HEK293 (cell line): ENCODE data around the gene ATXN7.

Experiments
- CTCF ChIA-PET: fragments of 350-600 bp; formaldehyde crosslinking; extraction: SDS; loops from one replicate; lab custom pipeline; 2021; ENCODE audit warnings: antibody characterized with exemption; lab: Yijun Ruan, JAX
- POLR2A ChIA-PET: fragments of 300-600 bp; formaldehyde crosslinking; extraction: SDS; loops from one replicate; lab custom pipeline; 2020; ENCODE audit warnings: antibody characterized with exemption, inconsistent platforms; lab: Yijun Ruan, JAX
- H3K27ac ChIP-seq: fragments of 200-500 bp; sonication (Bioruptor generic); 2 replicates; pipeline ENCODE4 v1.5.1; 2014; ENCODE audit warnings: low read depth, low read length, control low read depth, inconsistent platforms; ENCODE audit errors: extremely low read depth
- H3K36me3 ChIP-seq, 2 experiments: fragments of 200-500 bp in 1 of 2; sonication (Bioruptor generic) in 1 of 2; 1 replicate in 1 of 2; 2 replicates in 1 of 2; pipeline ENCODE4 v1.5.1; 2014 to 2017; ENCODE audit warnings: inconsistent platforms in 2 of 2, low read length in 2 of 2; ENCODE audit not compliant: control insufficient read depth in 2 of 2, insufficient read depth in 1 of 2
- H3K4me1 ChIP-seq: fragments of 200-500 bp; sonication (Bioruptor generic); 2 replicates; pipeline ENCODE4 v1.5.1; 2014; ENCODE audit warnings: mild to moderate bottlenecking, low read length, inconsistent platforms; ENCODE audit not compliant: control insufficient read depth, insufficient read depth
- H3K4me3 ChIP-seq: 2 replicates; pipeline ENCODE4 v1.5.1; 2011; ENCODE audit warnings: low read depth, mild to moderate bottlenecking, control low read depth, low read length, moderate library complexity
- H3K9me3 ChIP-seq: fragments of 200-500 bp; sonication (Bioruptor generic); 2 replicates; pipeline ENCODE4 v1.5.1; 2014; ENCODE audit warnings: low read depth, low read length, inconsistent platforms; ENCODE audit not compliant: control insufficient read depth, insufficient read depth
- BCL11B ChIP-seq: fragments of 450-650 bp; formaldehyde crosslinking; IDR thresholded peaks from 2 replicates; pipeline ENCODE4 v1.5.1; 2016; ENCODE audit warnings: low read depth, missing biosample characterization, missing genetic modification characterization
- TSHZ1 ChIP-seq: fragments of 450-650 bp; formaldehyde crosslinking; IDR thresholded peaks from 2 replicates; pipeline ENCODE4 v1.5.1; 2016; ENCODE audit warnings: missing biosample characterization, missing genetic modification characterization, borderline replicate concordance
- ZNF112 ChIP-seq: fragments of 450-650 bp; formaldehyde crosslinking; IDR thresholded peaks from 2 replicates; pipeline ENCODE4 v1.5.0; 2017; ENCODE audit warnings: missing biosample characterization, missing genetic modification characterization
- ZNF202 ChIP-seq: fragments of 450-650 bp; formaldehyde crosslinking; IDR thresholded peaks from 2 replicates; pipeline ENCODE4 v1.5.1; 2016; ENCODE audit warnings: missing biosample characterization, missing genetic modification characterization, borderline replicate concordance
- ZNF391 ChIP-seq: fragments of 450-650 bp; formaldehyde crosslinking; IDR thresholded peaks from 2 replicates; pipeline ENCODE4 v1.5.1; 2016; ENCODE audit warnings: low read depth, missing biosample characterization, missing genetic modification characterization, borderline replicate concordance
- ZNF560 ChIP-seq: fragments of 450-650 bp; formaldehyde crosslinking; IDR thresholded peaks from 2 replicates; pipeline ENCODE4 v1.5.1; 2017; ENCODE audit warnings: missing biosample characterization, missing genetic modification characterization, borderline replicate concordance
- ZNF571 ChIP-seq: fragments of 450-650 bp; formaldehyde crosslinking; IDR thresholded peaks from 2 replicates; pipeline ENCODE4 v1.5.0; 2017; ENCODE audit warnings: missing biosample characterization, missing genetic modification characterization
- ZNF610 ChIP-seq: fragments of 450-650 bp; formaldehyde crosslinking; IDR thresholded peaks from 2 replicates; pipeline ENCODE4 v1.5.1; 2016; ENCODE audit warnings: missing biosample characterization, missing genetic modification characterization, borderline replicate concordance
- ZNF747 ChIP-seq: fragments of 450-650 bp; formaldehyde crosslinking; IDR thresholded peaks from 2 replicates; pipeline ENCODE4 v1.5.1; 2016; ENCODE audit warnings: missing biosample characterization, missing genetic modification characterization
- TF ChIP-seq, protein P1 (sequence below): fragments of 450-650 bp; formaldehyde crosslinking; IDR thresholded peaks from 2 replicates; pipeline ENCODE4 v1.5.1; 2016; ENCODE audit warnings: missing biosample characterization, missing genetic modification characterization
- TF ChIP-seq, protein P2 (sequence below): fragments of 450-650 bp; formaldehyde crosslinking; IDR thresholded peaks from 2 replicates; pipeline ENCODE4 v1.5.1; 2017; ENCODE audit warnings: missing biosample characterization, missing genetic modification characterization

ATXN7 gene

DNA sequence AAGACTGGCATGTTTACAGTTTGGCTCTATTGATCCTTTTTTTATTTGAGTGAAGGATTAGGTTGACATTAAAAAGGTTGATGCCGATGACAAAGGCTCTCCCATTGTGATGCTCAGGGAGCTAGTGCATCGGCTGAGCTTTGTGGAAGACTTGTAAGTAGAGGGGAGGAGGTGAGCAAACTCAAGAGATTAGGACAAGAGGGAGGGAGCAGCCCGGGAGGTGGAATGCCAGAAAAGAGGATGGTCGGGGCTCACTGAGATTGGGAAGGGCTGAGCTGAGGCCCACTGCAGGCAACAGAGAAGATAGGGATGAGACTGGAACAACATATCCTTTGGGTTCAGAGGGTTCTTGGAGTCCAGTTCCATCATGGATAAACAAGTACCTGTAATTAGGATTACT lies 186.2 kb downstream of the ATXN7 start:
- no peak for TF ChIP-seq ZNF571 (tag by site-specific recombination)
- no peak for TF ChIP-seq ZNF560 (tag by site-specific recombination)
- no peak for TF ChIP-seq ZNF610
- TF ChIP-seq ZNF202: no peak
- TF ChIP-seq TSHZ1 (tag by site-specific recombination): no peak
- no peak for TF ChIP-seq ZNF391 (tag by site-specific recombination)
- TF ChIP-seq BCL11B (tag by site-specific recombination): no peak
- no peak for TF ChIP-seq ZNF747 (tag by site-specific recombination)
- TF ChIP-seq ZNF112 (tag by site-specific recombination): no peak
- TF ChIP-seq, protein P1, sequence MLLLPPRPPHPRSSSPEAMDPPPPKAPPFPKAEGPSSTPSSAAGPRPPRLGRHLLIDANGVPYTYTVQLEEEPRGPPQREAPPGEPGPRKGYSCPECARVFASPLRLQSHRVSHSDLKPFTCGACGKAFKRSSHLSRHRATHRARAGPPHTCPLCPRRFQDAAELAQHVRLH: no peak
- TF ChIP-seq, protein P2, sequence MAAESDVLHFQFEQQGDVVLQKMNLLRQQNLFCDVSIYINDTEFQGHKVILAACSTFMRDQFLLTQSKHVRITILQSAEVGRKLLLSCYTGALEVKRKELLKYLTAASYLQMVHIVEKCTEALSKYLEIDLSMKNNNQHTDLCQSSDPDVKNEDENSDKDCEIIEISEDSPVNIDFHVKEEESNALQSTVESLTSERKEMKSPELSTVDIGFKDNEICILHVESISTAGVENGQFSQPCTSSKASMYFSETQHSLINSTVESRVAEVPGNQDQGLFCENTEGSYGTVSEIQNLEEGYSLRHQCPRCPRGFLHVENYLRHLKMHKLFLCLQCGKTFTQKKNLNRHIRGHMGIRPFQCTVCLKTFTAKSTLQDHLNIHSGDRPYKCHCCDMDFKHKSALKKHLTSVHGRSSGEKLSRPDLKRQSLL: no peak
- ChIA-PET CTCF (interaction anchor here (0.6 kb wide), 1 partner anchor 25 kb away, joined by 6 read pairs; no protein-coding TSS in a partner anchor), POLR2A (no interaction called here)
- Histone ChIP-seq H3K4me1 (no peaks in the 10 kb centered on the region), H3K9me3 (no peaks in the 10 kb centered on the region), H3K4me3 (no peak overlapping the region), H3K36me3 (no peaks in the 10 kb centered on the region), H3K27ac (no peak overlapping the region)
